HCT116 (cell line): Measurements from ENCODE around the gene HES2. TPM values are rescaled to one million over a fixed set of nuclear protein-coding genes. Genes with fewer than 3 reads are reported as not detected.
A peak's percentile ranks its signal among the peaks of the same experiment; 100 is the strongest.
"Not testable (repeated sequence)": the region's sequence is repeated elsewhere in the genome, so short reads cannot be mapped to it uniquely, and the experiment has no call there.

ENCODE experiments used
- ATAC-seq: fragments of 200-7000 bp; cut with Tn5 transposase; 2 replicates; pipeline ENCODE4 v1.9.1; 2020; ENCODE audit warnings: mild to moderate bottlenecking, moderate library complexity
- BruUV-seq: library from RNA; stranded (reverse); fragments of 400-500 nt; replicated peaks from 2 replicates; lab custom pipeline; 2021; lab: Mats Ljungman, UMichigan
- CTCF ChIA-PET: fragments of 300-600 bp; sonication (Branson Sonifier 250); formaldehyde crosslinking; loops from one replicate; lab custom pipeline; 2021; ENCODE audit warnings: antibody characterized with exemption; lab: Charles Lee
- POLR2A ChIA-PET: fragments of 300-600, 350-600 bp; sonication (Branson Sonifier 250); formaldehyde crosslinking; loops from one replicate; lab custom pipeline; 2021; ENCODE audit warnings: antibody characterized with exemption; lab: Charles Lee
- RAD21 ChIA-PET, 2 experiments: fragments of 300-600 bp; sonication (Branson Sonifier 250); formaldehyde crosslinking; loops; one replicate each; lab custom pipeline; 2023; ENCODE audit warnings: low total read pairs in 2 of 2; ENCODE audit not compliant: uncharacterized antibody in 2 of 2, unreplicated experiment in 2 of 2, low non-redundant PET in 1 of 2; lab: Charles Lee
- DNase-seq: peaks from one replicate; pipeline ENCODE4 v3.0.0-alpha.2; 2010; ENCODE audit warnings: low read depth, low spot score
- H2AFZ ChIP-seq: fragments of 200-600 bp; shearing (Covaris generic), sonication (generic); 2 replicates; pipeline ENCODE4 v1.6.1; 2017; ENCODE audit warnings: low read depth, mixed run types, mixed read lengths, antibody characterized with exemption, low read length; ENCODE audit not compliant: poor library complexity, severe bottlenecking
- H3K27ac ChIP-seq: 2 replicates; pipeline ENCODE4 v1.5.1; 2012; ENCODE audit warnings: low read depth, low read length
- H3K27me3 ChIP-seq: fragments of 200-600 bp; sonication (generic); 2 replicates; pipeline ENCODE4 v1.6.1; 2016; ENCODE audit warnings: mixed run types, low read length, mixed read lengths; ENCODE audit not compliant: insufficient read depth
- H3K36me3 ChIP-seq, 2 experiments: fragments of 200-500 bp in 1 of 2; fragments of 200-600 bp in 1 of 2; sonication (Bioruptor generic) in 1 of 2; sonication (generic) in 1 of 2; 2 replicates each; pipeline versions ENCODE4 v1.5.1 to v1.6.1; 2014 to 2016; ENCODE audit warnings: low read length in 2 of 2, inconsistent platforms in 1 of 2, mixed read lengths in 1 of 2, mixed run types in 1 of 2; ENCODE audit not compliant: insufficient read depth in 2 of 2, control insufficient read depth in 1 of 2
- H3K4me1 ChIP-seq, 2 experiments: fragments of 200-600 bp in 1 of 2; sonication (generic) in 1 of 2; 2 replicates each; pipeline versions ENCODE4 v1.5.1 to v1.6.1; 2012 to 2017; ENCODE audit warnings: low read length in 2 of 2, inconsistent platforms in 1 of 2, mild to moderate bottlenecking in 1 of 2, mixed read lengths in 1 of 2, mixed run types in 1 of 2, moderate library complexity in 1 of 2; ENCODE audit not compliant: insufficient read depth in 2 of 2, control insufficient read depth in 1 of 2
- H3K4me2 ChIP-seq: fragments of 200-600 bp; sonication (generic); 2 replicates; pipeline ENCODE4 v1.6.1; 2017; ENCODE audit warnings: mixed run types, low read length, mixed read lengths
- H3K4me3 ChIP-seq, 2 experiments: fragments of 200-600 bp in 1 of 2; sonication (generic) in 1 of 2; replicated peaks in 1 of 2; 2 replicates each; pipeline ENCODE4 v1.5.1; 2011 to 2016; ENCODE audit warnings: low read length in 2 of 2, control low read depth in 1 of 2, low read depth in 1 of 2, mild to moderate bottlenecking in 1 of 2, mixed read lengths in 1 of 2, mixed run types in 1 of 2
- H3K79me2 ChIP-seq: fragments of 200-600 bp; sonication (generic); 2 replicates; pipeline ENCODE4 v1.6.1; 2017; ENCODE audit warnings: mild to moderate bottlenecking, mixed run types, low read length, moderate library complexity, mixed read lengths; ENCODE audit not compliant: insufficient read depth
- H3K9ac ChIP-seq: fragments of 200-600 bp; sonication (generic); 2 replicates; pipeline ENCODE4 v1.6.1; 2016; ENCODE audit warnings: low read length, mixed read lengths
- H3K9me2 ChIP-seq: fragments of 200-600 bp; sonication (generic), shearing (Covaris generic); 2 replicates; pipeline ENCODE4 v1.6.1; 2017; ENCODE audit warnings: mixed run types, mild to moderate bottlenecking, moderate library complexity; ENCODE audit not compliant: insufficient read depth
- H3K9me3 ChIP-seq, 2 experiments: fragments of 200-500 bp in 1 of 2; fragments of 200-600 bp in 1 of 2; sonication (Bioruptor generic) in 1 of 2; sonication (generic) in 1 of 2; 2 replicates each; pipeline ENCODE4 v1.6.1; 2014 to 2017; ENCODE audit warnings: low read length in 2 of 2, mixed read lengths in 2 of 2, inconsistent platforms in 1 of 2, low read depth in 1 of 2, mild to moderate bottlenecking in 1 of 2, mixed run types in 1 of 2, moderate library complexity in 1 of 2; ENCODE audit not compliant: control insufficient read depth in 1 of 2, insufficient read depth in 1 of 2
- H4K20me1 ChIP-seq: fragments of 200-600 bp; sonication (generic), shearing (Covaris generic); 2 replicates; pipeline ENCODE4 v1.6.1; 2017; ENCODE audit warnings: mixed run types, mild to moderate bottlenecking, moderate library complexity; ENCODE audit not compliant: insufficient read depth
- CTCF ChIP-seq, 3 experiments: fragments of 200-600 bp in 1 of 3; sonication (generic) in 1 of 3; IDR thresholded peaks in 2 of 3; conservative IDR thresholded peaks in 1 of 3; 2 replicates each; pipeline ENCODE4 v1.5.1; 2012 to 2017; ENCODE audit warnings: low read depth in 2 of 3, low read length in 2 of 3, antibody characterized with exemption in 1 of 3, borderline replicate concordance in 1 of 3, control low read depth in 1 of 3, mild to moderate bottlenecking in 1 of 3, mixed read lengths in 1 of 3, mixed run types in 1 of 3, moderate library complexity in 1 of 3; ENCODE audit not compliant: insufficient read depth in 1 of 3
- EGR1 ChIP-seq: IDR thresholded peaks from 2 replicates; pipeline ENCODE4 v1.6.1; 2012; ENCODE audit warnings: low read depth
- ELF1 ChIP-seq: IDR thresholded peaks from 2 replicates; pipeline ENCODE4 v1.6.1; 2012; ENCODE audit warnings: low read depth, borderline replicate concordance
- FOSL1 ChIP-seq: IDR thresholded peaks from 2 replicates; pipeline ENCODE4 v1.6.1; 2012; ENCODE audit warnings: low read depth
- JUND ChIP-seq: IDR thresholded peaks from 2 replicates; pipeline ENCODE4 v1.6.1; 2012
- MAX ChIP-seq: IDR thresholded peaks from 2 replicates; pipeline ENCODE4 v1.6.1; 2012
- SIN3A ChIP-seq: IDR thresholded peaks from 2 replicates; pipeline ENCODE4 v1.6.1; 2012; ENCODE audit warnings: low read depth
- SP1 ChIP-seq: IDR thresholded peaks from 2 replicates; pipeline ENCODE4 v1.6.1; 2012; ENCODE audit warnings: low read depth
- YY1 ChIP-seq: IDR thresholded peaks from 2 replicates; pipeline ENCODE4 v1.6.1; 2011; ENCODE audit warnings: low read length, low read depth, moderate library complexity, mild to moderate bottlenecking; ENCODE audit not compliant: insufficient replicate concordance; ENCODE audit errors: extremely low read depth
- ZFX ChIP-seq: fragments of 450-650 bp; IDR thresholded peaks from 2 replicates; pipeline ENCODE4 v1.6.1; 2017
- ZNF274 ChIP-seq: fragments of 200-500 bp; sonication (Bioruptor generic); IDR thresholded peaks from 2 replicates; pipeline ENCODE4 v1.6.1; 2014; ENCODE audit warnings: mild to moderate bottlenecking, low read depth, low read length, inconsistent platforms
- intact Hi-C: fragments of 100-400 bp; cut with micrococcal nuclease; formaldehyde crosslinking; loops from 2 replicates; pipeline ENCODE4 v1.10.0; 2022
- total RNA-seq: library from RNA; stranded (reverse); gene quantifications from one replicate; pipeline ENCODE4 v1.2.1, GENCODE V29; 2021; ENCODE audit not compliant: unreplicated experiment

HES2 gene
- total RNA-seq, 1 experiment from 2014 or later, result 8.4 TPM

GRCh38 chr1:6447016-6447817 lies 27.5 kb upstream of the HES2 start (continued):
- TF ChIP-seq CTCF (IDR thresholded peaks at IDR 0.05 in 2 of 3, conservative IDR thresholded peaks at IDR 0.05 in 1 of 3; ENCODE audit: borderline replicate concordance in 1 of 3, insufficient read depth in 1 of 3, low read depth in 2 of 3, low read length in 2 of 3), result no peak
- TF ChIP-seq EGR1, result no peak
- no peak for TF ChIP-seq ZNF274
- TF ChIP-seq FOSL1, result no peak
- TF ChIP-seq SP1, result no peak
- TF ChIP-seq ZFX, result peak; percentile 62
- TF ChIP-seq YY1, result no peak

- TF ChIP-seq JUND (no peak), SIN3A (no peak), MAX (no peak), CTCF (IDR thresholded peaks at IDR 0.05 in 2 of 3, conservative IDR thresholded peaks at IDR 0.05 in 1 of 3; ENCODE audit: borderline replicate concordance in 1 of 3, insufficient read depth in 1 of 3, low read depth in 2 of 3, low read length in 2 of 3) (no peak), EGR1 (no peak), ELF1 (no peak)
- BruUV-seq, result no TSS peak
- Histone ChIP-seq H3K4me3 (peak overlapping the region; percentile 59 to 69), H3K9me3 (no peaks in the 10 kb centered on the region), H3K27ac (peak overlapping the region; percentile 98), H4K20me1 (no peaks in the 10 kb centered on the region), H3K36me3 (no peaks in the 10 kb centered on the region), H3K79me2 (no peaks in the 10 kb centered on the region), H3K9me2 (no peaks in the 10 kb centered on the region), H3K9ac (peak overlapping the region; percentile 76), H2AFZ (no peak overlapping the region), H3K27me3 (no peaks in the 10 kb centered on the region), H3K4me2 (peak overlapping the region; percentile 95), H3K4me1 (peaks cover 16 to 57% of the 10 kb centered on the region in 2 experiments)
- intact Hi-C loops, result loop anchor here (10.0 kb wide), 1 partner anchor 768 kb away; no protein-coding TSS in a partner anchor
- ChIA-PET RAD21 (no interaction called here), POLR2A (no interaction called here), CTCF (interaction anchor here (1.1 to 1.7 kb wide), 2 partner anchors 23 to 78 kb away, joined by 3 to 4 read pairs; no protein-coding TSS in a partner anchor)
- DNase-seq (no peak), ATAC-seq (no peak)
Measured at GRCh38 chr1:6446665-6447015, 26.9 kb upstream of the HES2 start.

GRCh38 chr1:6445929-6446328 lies 26.2 kb upstream of the HES2 start:
- RAD21 ChIA-PET, H2AFZ ChIP-seq, H3K9me3 ChIP-seq, ATAC-seq, H4K20me1 ChIP-seq, DNase-seq, H3K9me2 ChIP-seq, H3K79me2 ChIP-seq, H3K27me3 ChIP-seq, BruUV-seq, H3K4me2 ChIP-seq, H3K4me3 ChIP-seq, H3K9ac ChIP-seq, H3K36me3 ChIP-seq: not testable (repeated sequence)
- ChIA-PET POLR2A (interaction anchor here (0.6 to 1.3 kb wide), 2 partner anchors 14 to 26 kb away, joined by 3 to 4 read pairs; partner anchors contain the start of gene HES2), CTCF (interaction anchor here (1.1 to 1.7 kb wide), 2 partner anchors 23 to 79 kb away, joined by 3 to 4 read pairs; no protein-coding TSS in a partner anchor)
- Histone ChIP-seq H3K27ac (peak overlapping the region; percentile 23; the same call in 1 of the 2 replicates), H3K4me1 (peaks cover 16 to 57% of the 10 kb centered on the region in 2 experiments)
- intact Hi-C loops, result loop anchor here (10.0 kb wide), 1 partner anchor 769 kb away; no protein-coding TSS in a partner anchor
